GM13976 (cell line): ENCODE results near the gene TAS2R3.

Source experiments
- DNase-seq: peaks from one replicate; pipeline ENCODE4 v3.0.0; 2012; ENCODE audit warnings: low spot score
- in situ Hi-C: fragments of 300-500 bp; cut with MboI; formaldehyde crosslinking; loops from one replicate; pipeline ENCODE4 v1.12.0; 2022; ENCODE audit warnings: low sequenced_read_pairs, mixed read lengths, inconsistent platforms; ENCODE audit not compliant: unreplicated experiment
- TF ChIP-seq, protein P1 (sequence below): IDR thresholded peaks from 2 replicates; pipeline ENCODE4 v1.5.1; 2012; ENCODE audit warnings: borderline replicate concordance, mild to moderate bottlenecking; ENCODE audit not compliant: insufficient read depth; ENCODE audit errors: extremely low read depth, missing control alignments, control extremely low read depth

The TAS2R3 gene

DNA sequence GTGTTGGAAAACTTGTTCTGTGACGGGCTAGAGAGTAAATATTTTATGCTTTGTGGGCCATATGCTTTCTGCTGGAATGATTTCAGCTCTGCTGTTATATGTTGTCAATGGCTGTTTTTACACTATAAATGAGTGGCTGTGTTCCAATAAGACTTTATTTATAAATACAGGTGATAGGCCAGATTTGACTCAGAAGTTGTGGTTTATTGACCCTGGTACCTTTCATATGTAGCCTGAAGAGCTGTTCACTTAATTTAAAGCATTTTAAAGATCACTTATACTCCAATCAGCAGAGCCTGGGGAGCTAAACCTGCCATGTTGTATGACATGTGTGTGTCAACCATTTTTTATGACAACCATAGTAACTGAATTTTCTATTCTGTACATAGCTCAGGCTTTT is 34.9 kb upstream of the TAS2R3 start:
- no peak for DNase-seq
- TF ChIP-seq, protein P1, sequence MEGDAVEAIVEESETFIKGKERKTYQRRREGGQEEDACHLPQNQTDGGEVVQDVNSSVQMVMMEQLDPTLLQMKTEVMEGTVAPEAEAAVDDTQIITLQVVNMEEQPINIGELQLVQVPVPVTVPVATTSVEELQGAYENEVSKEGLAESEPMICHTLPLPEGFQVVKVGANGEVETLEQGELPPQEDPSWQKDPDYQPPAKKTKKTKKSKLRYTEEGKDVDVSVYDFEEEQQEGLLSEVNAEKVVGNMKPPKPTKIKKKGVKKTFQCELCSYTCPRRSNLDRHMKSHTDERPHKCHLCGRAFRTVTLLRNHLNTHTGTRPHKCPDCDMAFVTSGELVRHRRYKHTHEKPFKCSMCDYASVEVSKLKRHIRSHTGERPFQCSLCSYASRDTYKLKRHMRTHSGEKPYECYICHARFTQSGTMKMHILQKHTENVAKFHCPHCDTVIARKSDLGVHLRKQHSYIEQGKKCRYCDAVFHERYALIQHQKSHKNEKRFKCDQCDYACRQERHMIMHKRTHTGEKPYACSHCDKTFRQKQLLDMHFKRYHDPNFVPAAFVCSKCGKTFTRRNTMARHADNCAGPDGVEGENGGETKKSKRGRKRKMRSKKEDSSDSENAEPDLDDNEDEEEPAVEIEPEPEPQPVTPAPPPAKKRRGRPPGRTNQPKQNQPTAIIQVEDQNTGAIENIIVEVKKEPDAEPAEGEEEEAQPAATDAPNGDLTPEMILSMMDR, result no peak
- in situ Hi-C loops, result no loop called here

DNA sequence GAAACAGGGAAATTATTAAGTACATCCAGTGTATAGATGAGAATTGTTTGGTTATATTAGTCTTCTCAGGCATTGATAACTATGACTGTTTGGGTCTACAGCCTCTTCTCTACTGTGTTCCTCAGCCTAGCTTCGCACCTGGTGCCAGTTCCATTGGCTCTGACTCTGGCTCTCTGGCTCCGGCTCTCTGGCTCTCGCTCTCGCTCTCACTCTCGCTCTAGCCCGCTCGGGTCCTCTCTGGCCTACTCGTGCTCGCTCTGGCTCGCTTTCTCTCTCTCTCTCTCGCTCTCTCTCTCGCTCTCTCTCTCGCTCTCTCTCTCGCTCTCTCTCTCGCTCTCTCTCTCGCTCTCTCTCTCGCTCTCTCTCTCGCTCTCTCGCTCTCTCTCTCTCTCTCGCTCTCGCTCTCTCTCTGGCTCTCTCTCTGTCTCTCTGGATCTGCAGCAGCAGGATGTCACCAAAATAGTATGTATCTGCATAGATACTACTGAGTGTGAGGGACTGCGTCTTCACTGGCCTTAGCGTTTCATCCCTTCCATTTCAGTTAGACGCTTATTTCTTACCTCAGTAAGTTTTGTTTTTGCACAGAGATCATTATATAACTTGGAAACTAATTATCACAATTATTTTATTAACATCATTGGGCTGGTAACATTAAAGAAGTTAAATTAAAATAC is 32.3 kb upstream of the TAS2R3 start:
- TF ChIP-seq, protein P1, result no peak
- in situ Hi-C loops, result loop anchor here (10.0 kb wide), 1 partner anchor 77 kb away; no protein-coding TSS in a partner anchor
- DNase-seq, result no peak

DNA sequence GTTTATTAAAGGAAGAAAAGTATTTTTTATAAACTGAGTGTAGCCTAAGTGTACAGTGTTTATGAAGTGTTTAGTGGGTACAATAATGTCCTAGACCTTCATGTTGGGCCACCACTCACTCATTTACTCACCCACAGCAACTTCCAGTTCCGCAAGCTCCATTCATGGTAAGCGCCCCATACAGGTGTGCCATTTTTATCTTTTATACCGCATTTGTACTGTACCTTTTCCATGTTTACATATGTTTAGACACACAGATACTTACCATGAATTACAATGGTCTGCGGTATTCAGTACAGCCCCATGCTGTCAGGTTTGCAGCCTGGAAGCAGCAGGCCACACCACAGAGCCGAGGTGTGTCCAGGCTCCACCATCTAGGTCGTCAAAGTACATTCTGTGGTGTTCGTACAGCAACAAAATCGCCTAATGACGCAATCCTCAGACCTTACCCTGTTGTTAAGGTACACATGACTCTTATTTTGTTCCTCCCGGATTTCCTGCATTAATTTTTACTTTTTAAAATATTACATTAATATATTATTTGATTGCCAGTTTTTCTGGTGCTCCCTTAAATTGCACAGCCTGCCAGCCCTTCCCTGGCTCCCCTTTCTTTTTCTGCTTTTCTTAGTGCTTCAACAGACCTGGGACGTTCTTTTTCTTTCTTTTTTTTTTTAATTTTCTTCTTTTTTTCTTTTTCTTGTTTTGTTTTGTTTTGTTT is 26.6 kb upstream of the TAS2R3 start:
- peak; percentile 22 for DNase-seq
- TF ChIP-seq, protein P1, result no peak
- in situ Hi-C loops, result loop anchor here (10.0 kb wide), 1 partner anchor 82 kb away; no protein-coding TSS in a partner anchor

DNA sequence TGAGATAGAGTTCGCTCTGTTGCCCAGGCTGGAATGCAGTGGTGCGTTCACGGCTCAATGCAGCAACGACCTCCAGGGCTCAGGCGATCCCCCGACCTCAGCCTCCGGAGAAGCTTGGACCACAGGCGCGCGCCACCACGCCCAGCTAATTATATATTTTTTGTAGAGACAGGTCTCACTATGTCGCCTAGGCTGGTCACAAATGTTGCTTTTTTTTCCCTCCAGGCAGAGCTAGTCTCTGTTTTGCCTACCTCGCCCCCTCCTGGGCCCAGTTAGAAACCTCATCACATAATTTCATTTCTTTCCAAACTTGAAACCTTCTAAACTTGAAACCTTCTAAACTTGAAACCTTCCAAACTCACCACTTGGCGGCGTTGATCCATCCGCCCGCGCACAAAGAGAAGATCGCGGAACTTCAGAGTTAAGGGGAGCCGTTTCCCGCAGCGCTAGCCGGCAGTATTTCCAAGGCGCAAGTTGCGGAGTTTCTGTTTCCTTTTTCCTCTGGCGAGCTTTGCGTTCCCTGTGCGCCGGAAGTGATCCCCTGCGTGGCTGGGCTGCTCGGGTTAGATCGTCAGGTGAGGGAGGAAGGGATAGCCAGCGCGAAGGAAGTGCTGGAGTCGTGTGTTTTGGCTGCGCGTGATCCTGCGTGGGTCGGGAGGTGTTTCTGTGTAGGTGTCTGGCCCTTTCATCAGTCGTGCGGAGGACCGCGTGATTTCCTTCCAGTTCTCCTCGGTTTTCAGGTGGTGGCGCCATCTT is 25.9 kb upstream of the TAS2R3 start, which contains the start of gene SSBP1:
TSS of gene SSBP1 (plus strand) at position 523 of the 756 bp plus-strand sequence. CDS start 809 bp downstream, outside the sequence.
- DNase-seq, result peak; percentile 85
- in situ Hi-C loops, result loop anchor here (10.0 kb wide), 1 partner anchor 83 kb away; no protein-coding TSS in a partner anchor
- TF ChIP-seq, protein P1, result peak; percentile 75

DNA sequence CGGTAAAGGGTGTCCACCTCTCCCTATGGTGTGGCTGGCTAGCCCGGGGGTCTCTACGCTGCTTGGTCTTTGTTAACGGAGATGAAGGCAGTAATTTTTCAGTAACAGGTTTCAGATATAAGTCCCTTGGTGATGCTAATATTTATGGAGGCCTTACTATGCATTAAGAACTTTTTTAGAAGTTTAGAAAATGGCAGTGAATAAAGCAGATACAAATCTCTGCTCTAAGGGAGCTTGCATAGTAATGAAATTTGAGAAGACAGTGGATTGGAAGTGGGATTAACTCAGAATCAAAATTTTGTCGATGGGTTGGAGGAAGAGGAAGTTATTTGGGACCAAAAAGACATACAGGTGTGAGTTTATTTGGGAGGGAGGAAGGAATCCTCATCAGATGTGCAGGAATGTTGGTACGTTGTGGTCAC is 25.3 kb upstream of the TAS2R3 start:
- no peak for DNase-seq
- in situ Hi-C loops, result loop anchor here (10.0 kb wide), 1 partner anchor 84 kb away; no protein-coding TSS in a partner anchor
- TF ChIP-seq, protein P1, result no peak

DNA sequence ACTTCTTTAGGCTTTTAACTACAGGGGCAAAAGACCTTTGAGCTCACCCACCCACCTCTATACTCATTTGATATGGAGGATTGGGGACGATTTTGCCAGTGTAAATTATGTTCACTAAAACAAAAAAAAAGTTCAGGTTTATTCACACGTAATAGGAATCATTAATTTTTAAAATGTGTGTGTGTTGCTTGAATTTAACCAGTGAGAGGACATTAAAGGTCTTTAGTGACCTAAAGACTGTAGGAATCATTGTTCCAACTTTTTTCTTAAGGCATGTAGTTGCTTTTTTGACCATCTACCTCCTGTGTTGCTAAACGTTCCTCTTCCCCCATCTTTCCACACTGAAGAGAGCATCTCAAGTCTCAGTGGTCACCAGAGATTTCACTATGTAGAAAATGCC is 24.6 kb upstream of the TAS2R3 start:
- TF ChIP-seq, protein P1, result no peak
- no peak for DNase-seq
- in situ Hi-C loops, result loop anchor here (10.0 kb wide), 1 partner anchor 84 kb away; no protein-coding TSS in a partner anchor
